ENCODE results near the gene ABLIM2.

DNA sequence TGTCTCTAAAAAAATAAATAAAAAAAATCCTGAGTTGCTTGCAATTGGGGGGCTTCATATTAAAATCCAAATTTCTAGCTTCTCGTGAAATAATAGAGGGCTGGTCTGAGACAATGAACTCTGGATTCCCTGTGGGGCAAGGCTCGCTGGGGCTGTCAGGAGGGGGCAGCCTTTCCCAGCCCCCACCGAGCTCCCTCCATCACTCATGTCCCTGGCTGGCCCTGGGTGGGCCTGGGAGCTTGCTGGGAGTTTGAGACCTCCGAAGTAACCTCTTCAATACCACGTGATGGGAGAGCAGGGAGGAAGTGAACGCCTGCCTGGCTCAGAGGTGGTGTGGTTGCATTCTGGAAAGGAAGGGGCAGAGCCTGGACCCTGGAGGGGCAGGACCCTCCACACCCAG is 164.9 kb downstream of the ABLIM2 start:
- TF ChIP-seq, protein P1, sequence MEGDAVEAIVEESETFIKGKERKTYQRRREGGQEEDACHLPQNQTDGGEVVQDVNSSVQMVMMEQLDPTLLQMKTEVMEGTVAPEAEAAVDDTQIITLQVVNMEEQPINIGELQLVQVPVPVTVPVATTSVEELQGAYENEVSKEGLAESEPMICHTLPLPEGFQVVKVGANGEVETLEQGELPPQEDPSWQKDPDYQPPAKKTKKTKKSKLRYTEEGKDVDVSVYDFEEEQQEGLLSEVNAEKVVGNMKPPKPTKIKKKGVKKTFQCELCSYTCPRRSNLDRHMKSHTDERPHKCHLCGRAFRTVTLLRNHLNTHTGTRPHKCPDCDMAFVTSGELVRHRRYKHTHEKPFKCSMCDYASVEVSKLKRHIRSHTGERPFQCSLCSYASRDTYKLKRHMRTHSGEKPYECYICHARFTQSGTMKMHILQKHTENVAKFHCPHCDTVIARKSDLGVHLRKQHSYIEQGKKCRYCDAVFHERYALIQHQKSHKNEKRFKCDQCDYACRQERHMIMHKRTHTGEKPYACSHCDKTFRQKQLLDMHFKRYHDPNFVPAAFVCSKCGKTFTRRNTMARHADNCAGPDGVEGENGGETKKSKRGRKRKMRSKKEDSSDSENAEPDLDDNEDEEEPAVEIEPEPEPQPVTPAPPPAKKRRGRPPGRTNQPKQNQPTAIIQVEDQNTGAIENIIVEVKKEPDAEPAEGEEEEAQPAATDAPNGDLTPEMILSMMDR (IDR thresholded peaks at IDR 0.05; ENCODE audit: low read length): no peak
- TF ChIP-seq EZH2 (optimal IDR thresholded peaks at IDR 0.05; ENCODE audit: low read depth, low read length) (no peak), EZH2phosphoT487 (IDR thresholded peaks at IDR 0.05; ENCODE audit: low read length) (no peak)
